ENCODE measurements around the gene MYT1. TPM values are rescaled to one million over a fixed set of nuclear protein-coding genes. Genes with fewer than 3 reads are reported as not detected.

MYT1 gene
- polyA plus RNA-seq, 1 of the 3 experiments (the other 2 are of a cell fraction): 0.10 TPM

DNA sequence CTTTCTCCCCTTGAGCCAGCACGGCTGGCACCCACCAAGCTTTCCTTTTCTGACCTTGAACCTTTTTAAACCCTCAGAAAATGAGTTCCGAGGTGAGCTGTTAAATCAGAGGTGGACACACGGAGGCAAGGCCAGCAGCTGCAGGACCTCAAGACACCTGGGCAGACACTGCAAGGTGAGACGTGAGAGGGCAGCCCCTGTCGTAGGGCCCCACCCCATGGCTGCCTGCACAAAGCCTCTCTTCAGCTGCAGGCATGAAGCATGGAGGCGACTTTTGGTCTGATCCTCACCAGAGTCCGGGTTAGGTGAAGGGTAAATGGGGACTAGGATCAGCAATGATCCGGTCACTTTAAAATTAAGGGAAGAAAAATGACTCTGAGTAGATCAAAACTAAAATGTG is 25.7 kb downstream of the MYT1 start:
- Histone ChIP-seq H3K9ac (no peak overlapping the region), H3K36me3 (replicated peaks in 1 of 2; ENCODE audit: control insufficient read depth in 1 of 2, insufficient read depth in 2 of 2, low read length in 1 of 2) (no peaks in the 10 kb centered on the region), H3K4me1 (ENCODE audit: control insufficient read depth in 1 of 2, insufficient read depth in 2 of 2, low read depth in 1 of 2, low read length in 1 of 2) (peaks cover 0 to 20% of the 10 kb centered on the region in 2 experiments; a peak in 1 of 4 replicates), H3K27ac (ENCODE audit: low read depth in 2 of 2, low read length in 1 of 2) (no peak overlapping the region), H2AFZ (ENCODE audit: low read depth) (no peak overlapping the region), H3K4me3 (ENCODE audit: low read depth in 2 of 2, low read length in 1 of 2) (no peak overlapping the region), H4K20me1 (ENCODE audit: insufficient read depth) (no peaks in the 10 kb centered on the region), H3K9me3 (no peaks in the 10 kb centered on the region), H3K27me3 (ENCODE audit: insufficient read depth) (no peaks in the 10 kb centered on the region; the same call in 1 of the 2 replicates), H3F3A (replicated peaks; ENCODE audit: insufficient read depth) (peaks cover 8% of the 10 kb centered on the region), H3K79me2 (ENCODE audit: insufficient read depth) (no peaks in the 10 kb centered on the region), H3K9me2 (no peaks in the 10 kb centered on the region), H3K4me2 (no peak overlapping the region)
- ChIA-PET CTCF (interaction anchor here (0.7 kb wide), 1 partner anchor 82 kb away, joined by 3 read pairs; no protein-coding TSS in a partner anchor), POLR2A (no interaction called here)
- TF ChIP-seq FOSL2 (IDR thresholded peaks at IDR 0.05; ENCODE audit: borderline replicate concordance, low read depth) (no peak), CTCF (IDR thresholded peaks at IDR 0.05) (no peak), RXRA (IDR thresholded peaks at IDR 0.05; ENCODE audit: borderline replicate concordance, low read depth) (no peak), SMC3 (IDR thresholded peaks at IDR 0.05; ENCODE audit: low read depth, low read length) (no peak), EZH2phosphoT487 (IDR thresholded peaks at IDR 0.05; ENCODE audit: borderline replicate concordance, low read depth) (no peak), RCOR1 (IDR thresholded peaks at IDR 0.05; ENCODE audit: low read length) (no peak), CHD2 (IDR thresholded peaks at IDR 0.05; ENCODE audit: low read length, partially characterized antibody) (no peak), FOXJ3 (CRISPR knock-in tag; IDR thresholded peaks at IDR 0.05) (no peak), ZBTB33 (IDR thresholded peaks at IDR 0.05; ENCODE audit: borderline replicate concordance, low read depth) (no peak), JUND (IDR thresholded peaks at IDR 0.05) (no peak), MEF2A (IDR thresholded peaks at IDR 0.05; ENCODE audit: borderline replicate concordance, low read depth) (no peak), GATA2 (CRISPR knock-in tag; IDR thresholded peaks at IDR 0.05) (no peak), RAD21 (IDR thresholded peaks at IDR 0.05; ENCODE audit: low read length) (no peak), MXI1 (IDR thresholded peaks at IDR 0.05; ENCODE audit: low read depth, low read length) (no peak), EP300 (IDR thresholded peaks at IDR 0.05; ENCODE audit: borderline replicate concordance in 1 of 2, low read depth in 1 of 2, low read length in 1 of 2) (no peak), GABPA (IDR thresholded peaks at IDR 0.05; ENCODE audit: low read depth) (no peak)
- TF ChIP-seq, protein P1, sequence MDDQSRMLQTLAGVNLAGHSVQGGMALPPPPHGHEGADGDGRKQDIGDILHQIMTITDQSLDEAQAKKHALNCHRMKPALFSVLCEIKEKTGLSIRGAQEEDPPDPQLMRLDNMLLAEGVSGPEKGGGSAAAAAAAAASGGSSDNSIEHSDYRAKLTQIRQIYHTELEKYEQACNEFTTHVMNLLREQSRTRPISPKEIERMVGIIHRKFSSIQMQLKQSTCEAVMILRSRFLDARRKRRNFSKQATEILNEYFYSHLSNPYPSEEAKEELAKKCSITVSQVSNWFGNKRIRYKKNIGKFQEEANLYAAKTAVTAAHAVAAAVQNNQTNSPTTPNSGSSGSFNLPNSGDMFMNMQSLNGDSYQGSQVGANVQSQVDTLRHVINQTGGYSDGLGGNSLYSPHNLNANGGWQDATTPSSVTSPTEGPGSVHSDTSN (IDR thresholded peaks at IDR 0.05): no peak
- 50% methylated on average over 8 of the region's 8 CpGs for WGBS (ENCODE audit: low lambda C conversion rate)
- no peak for DNase-seq
